ENCODE data around the gene LRRC4.

Gene LRRC4

DNA sequence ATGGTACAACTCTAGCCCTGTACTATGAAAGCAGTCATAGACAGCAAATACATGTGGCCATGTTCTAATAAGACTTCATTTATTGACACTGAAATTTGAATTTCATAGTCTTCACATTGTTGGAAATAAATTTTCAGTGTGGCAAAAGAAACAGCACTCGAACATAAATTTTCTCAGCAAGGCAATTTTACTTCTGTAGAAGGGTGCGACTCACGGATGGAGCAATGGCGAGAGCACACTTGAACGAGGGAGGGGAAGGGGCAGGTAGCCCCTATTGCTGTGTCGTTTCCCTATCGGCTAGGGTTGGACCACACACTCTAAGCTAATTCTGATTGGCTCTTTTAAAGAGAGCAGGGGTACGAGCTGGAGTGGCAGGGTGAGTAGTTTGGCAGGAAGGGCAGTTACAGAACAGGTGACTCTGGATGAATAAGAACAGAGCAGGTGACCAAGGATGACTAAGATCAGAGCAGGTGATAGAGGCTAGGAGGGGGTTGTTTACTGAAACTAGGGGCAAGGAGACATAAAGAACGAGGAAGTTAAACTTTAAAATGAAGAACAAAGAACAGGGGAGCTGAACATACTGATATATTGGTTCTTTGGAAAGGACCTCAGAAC is 52.0 kb downstream of the LRRC4 start:
- DNase-seq (ENCODE audit: low read depth in 2 of 2) = no peak

DNA sequence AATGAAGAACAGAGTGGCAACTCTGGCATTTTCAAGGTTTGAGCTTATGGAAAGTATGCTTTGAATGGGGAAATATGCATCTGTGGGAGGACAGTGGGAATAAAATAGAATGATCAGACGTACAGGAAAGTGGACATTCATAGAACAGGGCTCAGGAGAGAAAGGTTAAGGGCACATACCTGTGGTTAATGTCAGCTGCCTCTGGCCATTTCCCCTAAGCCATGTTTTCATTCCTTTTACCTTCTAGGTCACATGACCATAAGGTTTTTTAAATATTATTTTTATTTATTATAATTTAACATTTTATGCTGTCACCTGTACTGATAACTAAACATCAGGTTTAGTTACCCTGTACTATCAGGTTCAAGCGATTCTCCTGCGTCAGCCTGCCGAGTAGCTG is 52.8 kb downstream of the LRRC4 start:
- no peak for DNase-seq (ENCODE audit: low read depth in 2 of 2)

Measured in activated CD8-positive, alpha-beta memory T cell treated with anti-CD3 and anti-CD28 coated beads for 4 hours (primary cell).